HepG2 (cell line): ENCODE data around the gene SPTSSA. TPM values are rescaled to one million over a fixed set of nuclear protein-coding genes. Genes with fewer than 3 reads are reported as not detected.

Experiments used
- AKNA ChIP-seq: sonication (generic); formaldehyde crosslinking; IDR thresholded peaks from 2 replicates; pipeline ENCODE4 v1.4.0; 2020; ENCODE audit warnings: missing genetic modification reagents, borderline replicate concordance
- BRF2 ChIP-seq: sonication (generic); formaldehyde crosslinking; IDR thresholded peaks from 2 replicates; pipeline ENCODE4 v1.8.1; 2022; ENCODE audit warnings: mild to moderate bottlenecking, missing genetic modification reagents
- DR1 ChIP-seq: sonication (generic); formaldehyde crosslinking; IDR thresholded peaks from 2 replicates; pipeline ENCODE4 v1.8.0; 2021; ENCODE audit warnings: mild to moderate bottlenecking, missing genetic modification reagents, inconsistent platforms
- GATA4 ChIP-seq: sonication (generic); IDR thresholded peaks from 2 replicates; pipeline ENCODE4 v1.6.1; 2016; ENCODE audit warnings: antibody characterized with exemption, low read depth, borderline replicate concordance
- MXD1 ChIP-seq: sonication (generic); formaldehyde crosslinking; IDR thresholded peaks from 2 replicates; pipeline ENCODE4 v1.4.0; 2020; ENCODE audit warnings: mild to moderate bottlenecking, missing genetic modification reagents
- MZF1 ChIP-seq: sonication (generic); formaldehyde crosslinking; IDR thresholded peaks from 2 replicates; pipeline ENCODE4 v1.8.1; 2023; ENCODE audit warnings: mild to moderate bottlenecking, missing genetic modification reagents, borderline replicate concordance
- PLSCR1 ChIP-seq: sonication (generic); formaldehyde crosslinking; IDR thresholded peaks from 2 replicates; pipeline ENCODE4 v1.5.0; 2020; ENCODE audit warnings: missing genetic modification reagents, mild to moderate bottlenecking, borderline replicate concordance
- XBP1 ChIP-seq: sonication (generic); formaldehyde crosslinking; IDR thresholded peaks from 2 replicates; pipeline ENCODE4 v1.5.0; 2020; ENCODE audit warnings: missing genetic modification reagents
- ZFP90 ChIP-seq: sonication (generic); formaldehyde crosslinking; IDR thresholded peaks from 2 replicates; pipeline ENCODE4 v1.8.0; 2022; ENCODE audit warnings: missing genetic modification reagents, mild to moderate bottlenecking, inconsistent platforms, borderline replicate concordance
- ZNF276 ChIP-seq: sonication (generic); formaldehyde crosslinking; IDR thresholded peaks from 2 replicates; pipeline ENCODE4 v1.4.0; 2020; ENCODE audit warnings: mild to moderate bottlenecking, low read depth, missing genetic modification reagents
- ZNF281 ChIP-seq: sonication (generic); formaldehyde crosslinking; IDR thresholded peaks from 2 replicates; pipeline ENCODE4 v1.4.0; 2020; ENCODE audit warnings: missing genetic modification reagents, borderline replicate concordance
- ZNF337 ChIP-seq: sonication (generic); formaldehyde crosslinking; IDR thresholded peaks from 2 replicates; pipeline ENCODE4 v1.5.1; 2020; ENCODE audit warnings: missing genetic modification reagents, low read depth, mild to moderate bottlenecking, borderline replicate concordance
- ZNF546 ChIP-seq: sonication (generic); formaldehyde crosslinking; conservative IDR thresholded peaks from 2 replicates; pipeline ENCODE4 v1.8.1; 2023; ENCODE audit warnings: mild to moderate bottlenecking, missing genetic modification reagents
- ZNF747 ChIP-seq: sonication (generic); formaldehyde crosslinking; IDR thresholded peaks from 2 replicates; pipeline ENCODE4 v1.8.1; 2023; ENCODE audit warnings: missing genetic modification reagents, mild to moderate bottlenecking, borderline replicate concordance
- ZNF83 ChIP-seq: sonication (generic); formaldehyde crosslinking; IDR thresholded peaks from 2 replicates; pipeline ENCODE4 v1.4.0; 2020; ENCODE audit warnings: missing genetic modification reagents, mild to moderate bottlenecking, borderline replicate concordance
- polyA plus RNA-seq, 8 experiments: library from polyadenylated mRNA; depleted of rRNA in 3 of 8; stranded (reverse) in 7 of 8; unstranded in 1 of 8; fragments of >200 nt; fragmentation: Illumina TruSeq in 4 of 8; extraction: Trizol in 4 of 8; gene quantifications; 2 replicates each; pipeline versions ENCODE4 v1.2.1 to v1.2.3, GENCODE V29; 2011 to 2016; ENCODE audit warnings: low read depth in 4 of 8, missing spikeins in 1 of 8, mixed read lengths in 1 of 8; ENCODE audit not compliant: insufficient read depth in 1 of 8
- total RNA-seq, 5 experiments: library from RNA; depleted of rRNA; stranded (reverse); fragments of >200 nt; fragmentation: Illumina TruSeq; extraction: Trizol; gene quantifications; 2 replicates each; pipeline ENCODE4 v1.2.3, GENCODE V29; 2016; ENCODE audit warnings: low read depth in 1 of 5

The SPTSSA gene
- total and polyA plus RNA-seq, 2 of the 13 experiments (the other 11 are each of a cell fraction or from before 2014, with no cell fraction given): 19.1 to 86.1 TPM

- TF ChIP-seq AKNA (CRISPR knock-in tag): no peak
- no peak for TF ChIP-seq ZNF546 (CRISPR knock-in tag)
- TF ChIP-seq DR1 (CRISPR knock-in tag): no peak
- TF ChIP-seq MZF1 (CRISPR knock-in tag): 0 out of 2 replicates have a peak, but pooled peaks have one; percentile 8
- TF ChIP-seq ZFP90 (CRISPR knock-in tag): no peak
- TF ChIP-seq ZNF276 (CRISPR knock-in tag): no peak
- 0 out of 2 replicates have a peak, but pooled peaks have one; percentile 47 for TF ChIP-seq BRF2 (CRISPR knock-in tag)
- 0 out of 2 replicates have a peak, but pooled peaks have one; percentile 53 for TF ChIP-seq ZNF747 (CRISPR knock-in tag)
- 0 out of 2 replicates have a peak, but pooled peaks have one; percentile 10 for TF ChIP-seq GATA4
- TF ChIP-seq XBP1 (CRISPR knock-in tag): no peak
- no peak for TF ChIP-seq ZNF337
- no peak for TF ChIP-seq PLSCR1 (CRISPR knock-in tag)
- TF ChIP-seq ZNF281 (CRISPR knock-in tag): peak; percentile 62
- TF ChIP-seq MXD1 (CRISPR knock-in tag): no peak
- no peak for TF ChIP-seq ZNF83 (CRISPR knock-in tag)
These were observed 507 bp downstream of the SPTSSA start (continued) for GRCh38 chr14:34461334-34462131.
